RWPE2 (cell line): Measurements from ENCODE around the gene SLC13A3.

ENCODE experiments used
- ATAC-seq: fragments of 200-7000 bp; cut with Tn5 transposase; 3 replicates; pipeline ENCODE4 v1.9.1; 2021; ENCODE audit warnings: low read depth
- DNase-seq: peaks from one replicate; pipeline ENCODE4 v3.0.0-alpha.2; 2020; ENCODE audit warnings: low spot score
- H3K27ac ChIP-seq: fragments of 450-650 bp; 2 replicates; pipeline ENCODE4 v1.5.1; 2017; ENCODE audit warnings: mild to moderate bottlenecking; ENCODE audit not compliant: poor library complexity, severe bottlenecking
- H3K27me3 ChIP-seq: fragments of 250-450 bp; sonication (Bioruptor Pico); 2 replicates; pipeline ENCODE4 v1.5.1; 2021; ENCODE audit warnings: mild to moderate bottlenecking, moderate library complexity; ENCODE audit not compliant: insufficient read depth, poor library complexity, severe bottlenecking
- H3K36me3 ChIP-seq: fragments of 250-450 bp; sonication (Bioruptor Pico); 2 replicates; pipeline ENCODE4 v1.5.1; 2020; ENCODE audit warnings: low read depth, mild to moderate bottlenecking, moderate library complexity
- H3K4me1 ChIP-seq: fragments of 250-450 bp; sonication (Bioruptor Pico); 2 replicates; pipeline ENCODE4 v1.5.1; 2021; ENCODE audit warnings: mild to moderate bottlenecking, moderate library complexity; ENCODE audit not compliant: insufficient read depth, poor library complexity, severe bottlenecking
- H3K4me3 ChIP-seq: fragments of 250-450 bp; sonication (Bioruptor Pico); 2 replicates; pipeline ENCODE4 v1.5.1; 2021; ENCODE audit warnings: mild to moderate bottlenecking, moderate library complexity; ENCODE audit not compliant: severe bottlenecking
- H3K9me3 ChIP-seq: fragments of 250-450 bp; sonication (Bioruptor Pico); 2 replicates; pipeline ENCODE4 v1.5.1; 2021; ENCODE audit warnings: mild to moderate bottlenecking, moderate library complexity; ENCODE audit not compliant: severe bottlenecking
- CTCF ChIP-seq: fragments of 450-650 bp; IDR thresholded peaks from one replicate; pipeline ENCODE4 v1.5.1; 2017; ENCODE audit warnings: mild to moderate bottlenecking, moderate library complexity; ENCODE audit not compliant: poor library complexity, severe bottlenecking

The SLC13A3 gene

DNA sequence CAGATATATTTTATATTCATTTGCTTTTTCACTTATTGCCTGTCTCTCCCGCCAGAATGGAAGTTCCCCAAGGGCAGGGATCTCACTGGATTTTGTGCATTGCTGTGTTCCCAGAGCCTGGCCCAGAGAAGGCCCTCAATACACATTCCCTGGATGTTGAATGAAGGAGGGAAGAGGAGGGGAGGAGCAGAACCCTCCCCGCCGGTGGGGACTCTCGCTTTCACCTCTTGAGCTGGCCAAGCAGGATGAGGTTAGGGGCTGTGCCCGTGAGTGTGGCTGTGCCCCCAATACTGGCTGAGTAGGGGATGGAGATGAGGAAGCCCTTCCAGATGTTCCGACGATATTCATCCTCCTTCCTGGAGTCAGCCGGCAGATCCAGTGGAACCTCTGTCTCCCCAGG is 55.3 kb downstream of the SLC13A3 start:
- Histone ChIP-seq H3K36me3 (no peaks in the 10 kb centered on the region), H3K4me1 (no peaks in the 10 kb centered on the region), H3K4me3 (no peak overlapping the region), H3K27me3 (peaks cover 2% of the 10 kb centered on the region), H3K27ac (no peak overlapping the region), H3K9me3 (no peaks in the 10 kb centered on the region)
- no peak for TF ChIP-seq CTCF
- ATAC-seq (no peak), DNase-seq (peak; percentile 62)

DNA sequence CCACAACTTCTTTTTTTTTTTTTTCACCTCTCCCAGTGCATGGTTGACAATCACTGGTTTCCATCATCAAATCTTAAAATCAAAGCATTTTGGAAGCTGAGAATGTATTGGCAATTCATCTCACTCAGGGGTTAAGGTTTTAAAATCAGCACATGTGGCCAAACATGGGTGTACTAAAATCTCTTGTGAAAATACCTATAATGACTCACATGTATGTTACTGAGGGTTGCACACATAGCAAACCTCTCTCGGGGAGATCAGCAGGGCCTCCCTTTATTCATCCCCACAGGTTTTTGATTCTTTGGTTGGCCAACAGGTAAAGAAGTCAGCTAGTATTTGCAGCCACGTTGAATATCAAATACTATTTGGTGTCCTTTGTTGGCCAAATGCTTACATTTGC is 56.5 kb downstream of the SLC13A3 start:
- TF ChIP-seq CTCF: no peak
- ATAC-seq: no peak

DNA sequence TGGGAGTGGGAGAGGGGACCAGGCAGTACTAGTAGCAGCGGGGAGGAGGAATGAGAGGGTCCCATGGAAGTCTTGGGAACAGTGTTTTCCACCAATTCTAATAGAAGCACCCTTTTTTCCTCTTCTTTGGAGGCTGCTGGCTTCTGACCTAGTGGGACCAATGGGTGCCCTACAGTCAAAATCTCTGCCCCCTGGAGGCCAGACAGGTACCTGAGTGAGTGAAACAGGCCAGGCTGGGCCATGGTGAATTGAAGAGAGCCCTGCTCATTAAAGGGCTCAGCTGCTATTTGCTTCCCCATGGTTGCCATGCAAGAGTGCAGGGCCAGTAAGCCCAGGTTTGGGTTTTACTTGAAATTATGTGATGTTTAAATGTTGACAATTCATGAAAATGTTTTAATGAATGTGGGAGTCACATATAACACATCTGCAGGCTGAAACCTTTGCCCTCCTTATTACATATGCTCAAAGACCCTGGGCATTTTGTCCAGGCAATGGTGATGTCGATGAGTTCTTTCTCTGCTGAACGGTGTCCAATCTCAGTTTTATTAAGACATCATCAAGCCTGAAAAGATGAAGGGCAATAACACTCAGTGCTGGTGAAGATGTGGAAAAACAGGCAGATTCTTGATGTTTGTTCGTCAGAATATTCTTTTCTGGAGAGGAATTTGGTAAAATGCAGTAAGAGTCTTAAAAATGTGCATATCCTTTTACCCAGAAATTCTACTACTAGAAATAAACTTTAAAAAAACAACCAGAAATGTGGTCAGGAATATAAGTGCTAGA is 58.5 kb downstream of the SLC13A3 start:
- no peaks in the 10 kb centered on the region for H3K4me1 ChIP-seq
- DNase-seq (peak; percentile 56), ATAC-seq (peak; percentile 57; the same call in 1 of the 3 replicates)
- H3K27ac ChIP-seq: no peak overlapping the region
- H3K9me3 ChIP-seq: no peaks in the 10 kb centered on the region
- peak; percentile 34 for TF ChIP-seq CTCF
- peaks cover 2% of the 10 kb centered on the region for H3K27me3 ChIP-seq
- H3K4me3 ChIP-seq: no peak overlapping the region
- H3K36me3 ChIP-seq: no peaks in the 10 kb centered on the region

More for the DNA sequence above, 56.5 kb downstream of the SLC13A3 start:
- peaks cover 2% of the 10 kb centered on the region for H3K27me3 ChIP-seq
- H3K36me3 ChIP-seq: no peaks in the 10 kb centered on the region
- H3K27ac ChIP-seq: no peak overlapping the region
- no peaks in the 10 kb centered on the region for H3K4me1 ChIP-seq
- no peaks in the 10 kb centered on the region for H3K9me3 ChIP-seq
- DNase-seq: no peak
- H3K4me3 ChIP-seq: no peak overlapping the region

DNA sequence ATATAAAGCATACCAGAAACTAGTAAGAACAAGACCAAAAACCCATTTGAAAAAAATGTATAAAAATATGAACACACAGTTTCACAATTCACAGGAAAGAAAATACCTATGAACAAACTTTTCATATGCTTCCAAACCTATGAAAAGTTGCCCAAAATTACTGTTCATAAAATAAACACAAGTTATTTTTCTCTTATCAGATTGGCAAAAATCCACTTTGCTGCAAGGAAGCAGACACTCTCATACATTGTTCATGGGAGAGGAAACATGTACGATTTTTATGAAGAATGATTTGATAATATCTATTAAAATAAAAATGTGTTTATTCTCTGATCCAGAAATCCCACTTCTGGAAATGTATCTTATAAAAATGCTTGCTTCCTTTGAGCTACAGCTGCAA is 60.8 kb downstream of the SLC13A3 start:
- H3K4me1 ChIP-seq: no peaks in the 10 kb centered on the region
- peaks cover 2% of the 10 kb centered on the region for H3K27me3 ChIP-seq
- TF ChIP-seq CTCF: no peak
- ATAC-seq (no peak), DNase-seq (no peak)
- no peaks in the 10 kb centered on the region for H3K9me3 ChIP-seq
- H3K27ac ChIP-seq: no peak overlapping the region
- no peak overlapping the region for H3K4me3 ChIP-seq
- no peaks in the 10 kb centered on the region for H3K36me3 ChIP-seq
